ENCODE results near the gene TXNL4A.
"Not testable (repeated sequence)": the region's sequence is repeated elsewhere in the genome, so short reads cannot be mapped to it uniquely, and the experiment has no call there.

Gene TXNL4A

DNA sequence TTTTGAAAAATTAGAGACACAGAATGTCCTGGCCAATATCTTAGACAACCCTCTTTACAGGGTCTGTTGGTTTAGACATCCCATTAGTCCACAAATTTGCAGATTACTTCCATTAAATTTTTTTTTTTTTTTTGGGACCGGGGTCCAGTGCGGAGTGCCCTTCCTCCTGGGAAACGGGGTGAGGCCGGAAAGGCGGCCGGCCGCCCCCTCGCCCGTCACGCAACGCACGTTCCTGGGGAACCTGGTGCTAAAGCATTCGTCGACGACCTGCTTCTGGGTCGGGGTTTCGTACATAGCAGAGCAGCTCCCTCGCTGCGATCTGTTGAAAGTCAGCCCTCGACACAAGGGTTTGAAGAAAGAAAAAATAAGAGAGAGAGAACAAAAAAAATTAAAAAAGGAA lies 24.4 kb upstream of the TXNL4A start:
- H3K27me3 Mint-ChIP-seq: no peaks in the 10 kb centered on the region
- peaks cover 4% of the 10 kb centered on the region for H3K9me3 Mint-ChIP-seq
- no peak overlapping the region for H3K4me3 Mint-ChIP-seq
- no peak for DNase-seq (ENCODE audit: low spot score in 2 of 2)
- H3K36me3 Mint-ChIP-seq (ENCODE audit: insufficient read depth): no peaks in the 10 kb centered on the region
- no peaks in the 10 kb centered on the region for H3K4me1 Mint-ChIP-seq
- no peak overlapping the region for H3K27ac Mint-ChIP-seq (ENCODE audit: low read depth)
- no peak for ATAC-seq (replicated peaks; ENCODE audit: extremely low read depth, poor library complexity, severe bottlenecking)

DNA sequence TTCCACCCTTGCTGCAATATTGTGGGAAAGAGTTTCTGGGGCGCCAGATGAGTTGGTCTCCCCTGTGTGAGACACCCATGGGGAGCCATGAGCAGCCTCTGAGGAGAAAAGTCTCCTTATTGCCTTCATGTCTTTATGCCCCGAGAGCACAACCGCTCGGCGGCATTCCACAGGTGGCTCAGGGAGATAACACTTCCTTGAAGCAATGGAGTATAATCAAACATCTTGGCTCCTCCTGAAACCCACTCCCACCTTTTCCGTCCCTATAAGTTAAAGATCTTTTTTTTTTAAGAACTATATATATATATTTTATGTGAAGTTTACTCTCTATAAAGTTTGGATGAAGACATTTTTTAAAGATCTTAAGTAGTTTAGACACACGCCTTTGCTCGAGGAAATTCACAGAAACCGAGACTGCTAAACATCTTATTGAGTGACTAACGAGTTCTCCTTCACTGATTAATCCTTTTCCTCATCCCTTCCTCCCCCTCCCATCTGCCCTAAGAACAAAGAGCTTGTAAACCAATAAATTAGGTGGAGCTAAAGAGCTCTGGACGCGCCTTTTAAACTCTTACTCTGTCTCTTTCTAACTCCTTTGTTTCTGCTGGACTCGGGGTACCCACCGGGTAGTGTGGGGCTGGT lies 23.3 kb upstream of the TXNL4A start:
- not testable (repeated sequence) for H3K9me3 Mint-ChIP-seq; H3K27ac Mint-ChIP-seq (ENCODE audit: low read depth); ATAC-seq (replicated peaks; ENCODE audit: extremely low read depth, poor library complexity, severe bottlenecking); H3K4me1 Mint-ChIP-seq; H3K4me3 Mint-ChIP-seq; DNase-seq (ENCODE audit: low spot score in 2 of 2); H3K27me3 Mint-ChIP-seq; H3K36me3 Mint-ChIP-seq (ENCODE audit: insufficient read depth)

DNA sequence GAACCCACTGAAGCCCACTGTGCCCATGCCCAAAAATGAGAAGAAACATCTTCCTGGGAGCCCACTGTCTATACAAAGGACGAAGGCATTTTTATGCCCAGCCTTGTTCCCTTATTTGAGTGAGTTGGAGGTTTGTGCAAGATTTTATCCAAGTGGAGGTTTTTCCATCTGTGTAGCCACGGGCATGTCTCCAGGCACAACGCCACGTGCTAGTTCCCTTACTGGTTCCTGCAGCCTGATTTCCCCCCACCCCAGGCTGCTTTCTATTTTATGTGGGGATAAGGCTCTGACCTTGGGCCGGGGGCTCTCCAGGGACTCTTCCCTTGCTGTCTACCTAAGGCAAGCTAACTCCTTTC lies 22.2 kb upstream of the TXNL4A start:
- no peak overlapping the region for H3K4me3 Mint-ChIP-seq
- H3K36me3 Mint-ChIP-seq (ENCODE audit: insufficient read depth): no peaks in the 10 kb centered on the region
- no peaks in the 10 kb centered on the region for H3K4me1 Mint-ChIP-seq
- ATAC-seq (replicated peaks; ENCODE audit: extremely low read depth, poor library complexity, severe bottlenecking) (no peak), DNase-seq (ENCODE audit: low spot score in 2 of 2) (no peak)
- no peaks in the 10 kb centered on the region for H3K27me3 Mint-ChIP-seq
- H3K9me3 Mint-ChIP-seq: peaks cover 4% of the 10 kb centered on the region
- H3K27ac Mint-ChIP-seq (ENCODE audit: low read depth): no peak overlapping the region

DNA sequence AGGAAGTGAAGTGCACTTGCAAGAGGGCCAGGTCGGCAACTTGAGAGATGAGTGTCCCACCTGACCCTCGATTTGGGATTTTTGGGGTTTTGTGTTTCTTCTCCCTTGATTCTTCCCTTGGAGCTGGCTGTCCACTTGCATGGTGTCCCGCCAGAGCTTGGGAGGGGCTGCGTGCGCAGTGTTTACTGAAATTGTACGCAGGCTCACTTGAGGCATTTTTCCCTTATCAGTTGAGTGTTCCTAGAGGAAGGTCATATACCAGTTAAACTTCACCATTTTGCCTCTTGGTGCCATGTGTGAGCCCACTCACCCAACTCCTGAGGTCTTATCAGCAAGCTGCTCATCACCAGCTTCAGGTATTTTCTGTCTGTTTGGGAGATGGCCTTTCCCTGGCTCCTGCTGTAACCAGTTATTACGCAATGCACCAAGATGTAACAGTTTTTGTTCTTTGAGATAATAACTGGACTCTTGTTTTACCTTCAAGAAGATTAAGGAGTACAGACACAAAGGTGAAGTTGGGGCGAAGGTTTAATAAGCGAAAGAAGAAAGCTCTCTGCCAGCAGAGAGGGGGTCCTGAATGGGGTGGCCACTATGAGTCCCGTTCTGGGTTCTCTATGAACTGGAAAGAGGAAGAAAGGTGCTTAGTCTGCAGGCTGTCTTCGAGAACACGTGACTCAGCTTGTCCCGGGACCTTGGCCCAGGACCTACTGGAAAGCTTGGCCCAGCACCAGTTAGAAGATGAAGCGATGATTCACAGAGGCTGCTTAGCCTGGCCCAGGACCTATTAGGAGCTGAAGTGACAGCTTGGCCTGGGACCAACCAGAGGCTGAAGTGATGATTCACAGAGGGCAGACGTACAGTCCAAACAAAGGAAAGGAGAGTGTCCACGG lies 21.5 kb upstream of the TXNL4A start:
- ATAC-seq (replicated peaks; ENCODE audit: extremely low read depth, poor library complexity, severe bottlenecking) (no peak), DNase-seq (ENCODE audit: low spot score in 2 of 2) (no peak)
- Mint-ChIP-seq H3K27ac (ENCODE audit: low read depth) (no peak overlapping the region), H3K4me1 (no peaks in the 10 kb centered on the region), H3K27me3 (no peaks in the 10 kb centered on the region), H3K36me3 (ENCODE audit: insufficient read depth) (no peaks in the 10 kb centered on the region), H3K9me3 (peaks cover 4% of the 10 kb centered on the region), H3K4me3 (no peak overlapping the region)

DNA sequence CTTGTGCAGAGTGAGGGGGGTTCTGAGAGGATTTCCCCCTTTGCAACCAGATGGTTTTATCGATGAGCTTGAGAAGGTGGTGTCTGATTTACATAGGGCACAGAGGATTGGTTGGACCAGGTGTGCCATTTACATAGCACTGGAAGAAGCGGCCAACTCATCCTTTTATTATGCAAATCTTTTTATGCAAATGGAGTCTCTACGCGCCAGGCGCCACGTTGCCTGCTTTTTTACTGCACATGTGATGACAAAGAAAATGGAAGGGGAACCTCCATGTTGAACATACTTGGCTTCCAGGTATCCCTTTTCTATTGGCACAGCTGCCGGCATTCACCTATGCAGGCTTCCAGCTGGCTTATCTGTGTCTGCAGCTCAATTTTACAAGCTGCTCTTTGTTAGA lies 18.4 kb upstream of the TXNL4A start:
- Mint-ChIP-seq H3K36me3 (ENCODE audit: insufficient read depth) (no peaks in the 10 kb centered on the region), H3K27me3 (no peaks in the 10 kb centered on the region), H3K4me1 (no peaks in the 10 kb centered on the region), H3K4me3 (no peak overlapping the region), H3K27ac (ENCODE audit: low read depth) (no peak overlapping the region), H3K9me3 (peaks cover under 1% of the 10 kb centered on the region)
- DNase-seq (ENCODE audit: low spot score in 2 of 2): no peak
- no peak for ATAC-seq (replicated peaks; ENCODE audit: extremely low read depth, poor library complexity, severe bottlenecking)

DNA sequence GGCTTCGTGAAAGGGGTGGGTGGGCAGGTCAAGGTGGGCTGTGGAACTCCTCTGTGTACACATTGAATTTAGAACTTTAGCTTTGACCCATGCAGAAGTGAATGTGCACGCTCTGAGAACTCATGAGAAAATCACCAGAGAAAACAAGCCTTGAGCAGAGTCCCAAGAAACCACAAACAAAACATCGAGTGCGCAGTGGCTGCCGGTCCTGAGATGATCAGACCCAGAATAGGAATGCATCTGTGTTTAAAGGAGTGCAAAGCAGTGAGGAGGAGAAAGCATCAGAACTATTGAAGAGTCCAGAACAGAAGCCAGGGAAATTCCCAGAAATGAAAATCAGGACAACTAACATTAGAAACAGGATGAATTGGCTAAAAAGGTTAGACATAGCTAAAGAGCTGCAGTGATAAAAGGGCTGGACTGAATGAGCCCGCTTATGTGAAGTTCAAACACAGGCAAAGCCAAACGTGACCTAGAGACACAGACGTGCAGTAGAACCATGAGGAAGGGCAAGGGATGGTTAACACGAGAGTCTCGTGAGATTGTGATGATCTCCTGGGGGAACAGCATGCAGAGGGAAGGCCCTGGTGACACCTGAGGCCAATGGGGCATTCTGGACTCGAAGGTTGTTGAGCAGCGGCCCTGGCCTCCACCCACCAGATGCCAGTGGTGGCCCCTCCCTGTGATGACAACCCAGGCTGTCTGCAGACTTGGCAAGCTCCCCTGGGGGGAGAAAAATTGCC lies 16.4 kb upstream of the TXNL4A start:
- Mint-ChIP-seq H3K27me3 (no peaks in the 10 kb centered on the region), H3K4me3 (no peak overlapping the region), H3K4me1 (no peaks in the 10 kb centered on the region), H3K27ac (ENCODE audit: low read depth) (no peak overlapping the region), H3K9me3 (peaks cover 7% of the 10 kb centered on the region), H3K36me3 (ENCODE audit: insufficient read depth) (no peaks in the 10 kb centered on the region)
- no peak for DNase-seq (ENCODE audit: low spot score in 2 of 2)
- ATAC-seq (replicated peaks; ENCODE audit: extremely low read depth, poor library complexity, severe bottlenecking): no peak

DNA sequence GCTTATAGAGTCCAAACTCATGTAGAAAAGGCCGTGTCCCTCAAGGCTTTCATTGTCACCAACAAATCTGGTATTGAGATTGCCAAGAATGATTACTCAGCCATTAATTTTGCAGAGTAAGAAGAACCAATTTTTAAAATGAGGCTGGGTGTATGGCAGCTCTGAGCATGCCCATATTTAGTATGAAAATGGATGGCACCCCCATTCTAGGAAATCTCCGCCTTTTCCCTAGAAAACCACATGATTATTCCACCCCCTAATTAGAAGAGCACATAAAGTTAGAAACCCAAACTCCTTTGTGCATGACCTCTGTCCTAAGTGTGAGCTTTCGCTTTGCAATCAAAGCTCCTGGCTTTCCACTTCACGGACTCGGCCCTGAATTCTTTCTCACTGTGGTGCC lies 14.1 kb upstream of the TXNL4A start:
- Mint-ChIP-seq H3K4me3 (no peak overlapping the region), H3K4me1 (no peaks in the 10 kb centered on the region), H3K27ac (ENCODE audit: low read depth) (no peak overlapping the region), H3K9me3 (peaks cover 8% of the 10 kb centered on the region), H3K27me3 (no peaks in the 10 kb centered on the region), H3K36me3 (ENCODE audit: insufficient read depth) (no peaks in the 10 kb centered on the region)
- DNase-seq (ENCODE audit: low spot score in 2 of 2) (no peak), ATAC-seq (replicated peaks; ENCODE audit: extremely low read depth, poor library complexity, severe bottlenecking) (no peak)

DNA sequence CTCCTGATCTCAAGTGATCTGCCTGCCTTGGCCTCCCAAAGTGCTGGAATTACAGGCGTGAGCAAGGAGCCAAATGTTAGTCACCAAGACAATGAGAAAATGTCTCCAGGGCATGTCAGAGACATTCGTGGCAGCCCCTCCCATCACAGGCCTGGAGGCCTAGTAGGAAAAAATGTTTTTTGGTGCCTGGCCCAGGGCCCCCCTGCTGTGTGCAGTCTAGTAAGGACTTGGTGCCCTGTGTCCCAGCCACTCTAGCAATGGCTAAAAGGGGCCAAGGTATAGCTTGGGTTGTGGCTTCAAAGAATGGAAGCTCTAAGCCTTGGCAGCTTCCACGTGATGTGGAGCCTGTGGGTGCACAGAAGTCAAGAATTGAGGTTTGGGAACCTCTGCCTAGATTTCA lies 12.5 kb upstream of the TXNL4A start:
- Mint-ChIP-seq H3K36me3 (ENCODE audit: insufficient read depth) (no peaks in the 10 kb centered on the region), H3K9me3 (peaks cover 8% of the 10 kb centered on the region), H3K27me3 (no peaks in the 10 kb centered on the region), H3K4me1 (no peaks in the 10 kb centered on the region), H3K27ac (ENCODE audit: low read depth) (no peak overlapping the region), H3K4me3 (no peak overlapping the region)
- ATAC-seq (replicated peaks; ENCODE audit: extremely low read depth, poor library complexity, severe bottlenecking): no peak
- no peak for DNase-seq (ENCODE audit: low spot score in 2 of 2)

DNA sequence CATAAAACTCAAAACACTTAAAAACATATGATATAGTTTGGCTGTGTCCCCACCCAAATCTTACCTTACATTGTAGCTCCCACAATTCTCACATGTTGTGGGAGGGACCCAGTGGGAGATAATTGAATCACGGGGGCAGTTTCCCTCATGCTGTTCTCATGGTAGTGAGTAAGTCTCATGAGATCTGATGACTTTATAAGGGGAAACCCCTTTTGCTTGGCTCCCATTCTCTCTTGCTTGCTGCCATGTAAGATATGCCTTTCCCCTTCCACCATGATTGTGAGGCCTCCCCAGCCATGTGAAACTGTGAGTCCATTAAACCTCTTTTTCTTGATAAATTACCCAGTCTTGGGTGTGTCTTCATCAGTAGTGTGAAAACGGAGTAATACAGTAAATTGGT lies 11.3 kb upstream of the TXNL4A start:
- H3K36me3 Mint-ChIP-seq (ENCODE audit: insufficient read depth); H3K27me3 Mint-ChIP-seq; H3K4me1 Mint-ChIP-seq; H3K4me3 Mint-ChIP-seq; H3K27ac Mint-ChIP-seq (ENCODE audit: low read depth); H3K9me3 Mint-ChIP-seq; DNase-seq (ENCODE audit: low spot score in 2 of 2); ATAC-seq (replicated peaks; ENCODE audit: extremely low read depth, poor library complexity, severe bottlenecking): not testable (repeated sequence)

DNA sequence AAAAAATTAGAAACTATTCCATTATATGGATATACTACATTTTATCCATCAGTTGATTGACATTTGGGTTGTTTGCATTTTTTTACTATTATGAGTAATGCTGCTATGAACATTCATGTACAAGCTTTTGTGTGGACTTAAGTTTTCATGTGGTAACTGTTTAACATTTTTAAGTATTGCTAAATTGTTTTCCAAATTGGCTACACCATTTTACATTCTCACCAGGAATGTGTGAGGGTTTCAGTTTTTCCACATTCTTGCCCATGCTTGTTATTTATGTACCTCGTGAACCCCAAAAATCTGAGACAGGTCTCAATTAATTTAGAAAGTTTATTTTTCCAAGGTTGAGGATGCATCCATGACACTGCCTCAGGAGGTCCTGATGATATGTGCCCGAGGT lies 3.1 kb upstream of the TXNL4A start:
- no peak overlapping the region for H3K27ac Mint-ChIP-seq (ENCODE audit: low read depth)

DNA sequence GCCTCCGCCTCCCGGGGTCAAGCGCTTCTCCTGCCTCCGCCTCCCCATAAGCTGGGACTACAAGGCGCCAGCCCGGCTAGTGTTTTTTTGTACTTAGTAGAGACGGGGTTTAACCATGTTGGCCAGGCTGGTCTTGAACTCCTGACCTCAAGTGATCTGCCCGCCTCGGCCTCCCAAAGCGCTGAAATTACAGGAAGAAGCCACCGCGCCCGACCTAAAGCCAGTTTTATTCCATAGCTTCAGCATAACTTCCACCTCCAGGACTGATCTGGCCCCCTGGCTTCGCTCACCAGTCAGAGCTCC lies 783 bp upstream of the TXNL4A start:
- ATAC-seq (replicated peaks; ENCODE audit: extremely low read depth, poor library complexity, severe bottlenecking): no peak
- Mint-ChIP-seq H3K27ac (ENCODE audit: low read depth) (peak overlapping the region; percentile 92), H3K27me3 (peaks cover 11% of the 10 kb centered on the region), H3K9me3 (no peaks in the 10 kb centered on the region), H3K36me3 (ENCODE audit: insufficient read depth) (peaks cover 19% of the 10 kb centered on the region), H3K4me1 (peaks cover 38% of the 10 kb centered on the region), H3K4me3 (peak overlapping the region; percentile 86)
- DNase-seq (ENCODE audit: low spot score in 2 of 2): no peak

More for the DNA sequence above, 3.1 kb upstream of the TXNL4A start:
- Mint-ChIP-seq H3K36me3 (ENCODE audit: insufficient read depth) (peaks cover 9% of the 10 kb centered on the region), H3K27me3 (peaks cover 20% of the 10 kb centered on the region), H3K4me1 (peaks cover 22% of the 10 kb centered on the region), H3K9me3 (no peaks in the 10 kb centered on the region), H3K4me3 (no peak overlapping the region)
- ATAC-seq (replicated peaks; ENCODE audit: extremely low read depth, poor library complexity, severe bottlenecking) (no peak), DNase-seq (ENCODE audit: low spot score in 2 of 2) (no peak)

DNA sequence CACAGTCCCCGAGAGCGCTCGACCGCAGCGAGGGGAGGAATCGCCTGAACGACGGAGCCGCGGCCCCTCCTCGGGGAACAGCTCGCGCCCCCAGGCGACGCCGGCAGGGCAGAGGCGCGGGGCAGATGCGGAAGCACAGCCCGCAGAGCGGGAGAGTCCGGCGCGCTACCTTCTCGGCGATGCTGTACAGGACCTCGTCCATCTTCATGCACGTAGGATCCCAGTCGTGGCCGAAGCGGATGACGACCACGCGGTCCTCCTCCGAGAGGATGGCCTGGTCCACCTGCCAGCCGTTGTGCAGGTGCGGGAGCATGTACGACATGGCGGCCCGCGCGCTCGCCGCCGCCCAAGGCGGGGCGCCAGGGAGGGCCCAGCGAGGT lies 302 bp downstream of the TXNL4A start:
- peaks cover 2% of the 10 kb centered on the region for H3K27me3 Mint-ChIP-seq
- H3K9me3 Mint-ChIP-seq: no peaks in the 10 kb centered on the region
- peak overlapping the region; percentile 86 for H3K4me3 Mint-ChIP-seq
- H3K36me3 Mint-ChIP-seq (ENCODE audit: insufficient read depth): peaks cover 25% of the 10 kb centered on the region
- H3K4me1 Mint-ChIP-seq: peaks cover 49% of the 10 kb centered on the region
- DNase-seq (ENCODE audit: low spot score in 2 of 2): peak; percentile 44 to 48
- peak overlapping the region; percentile 92 for H3K27ac Mint-ChIP-seq (ENCODE audit: low read depth)
- peak; percentile 67 for ATAC-seq (replicated peaks; ENCODE audit: extremely low read depth, poor library complexity, severe bottlenecking)

DNA sequence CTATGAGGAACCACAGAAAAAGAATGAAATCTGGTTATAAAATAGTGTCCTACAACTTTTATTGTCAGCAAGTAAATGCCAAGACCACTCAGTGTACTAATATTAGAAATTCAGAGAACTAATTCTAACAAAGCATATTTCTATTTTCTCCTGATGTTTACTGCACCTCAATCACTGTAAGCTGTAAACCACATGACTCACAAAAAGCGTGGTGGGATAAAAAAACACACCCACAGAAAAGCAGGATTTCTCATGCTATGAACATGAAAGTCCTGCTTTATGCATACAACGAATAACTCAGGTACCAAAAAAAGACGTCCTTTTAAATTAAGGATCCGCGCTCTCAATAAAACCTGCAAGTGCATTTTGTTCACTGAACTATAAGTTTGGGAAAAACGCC lies 797 bp downstream of the TXNL4A start:
- peak overlapping the region; percentile 86 for H3K4me3 Mint-ChIP-seq
- ATAC-seq (replicated peaks; ENCODE audit: extremely low read depth, poor library complexity, severe bottlenecking) (no peak), DNase-seq (ENCODE audit: low spot score in 2 of 2) (no peak)
- H3K9me3 Mint-ChIP-seq: no peaks in the 10 kb centered on the region
- H3K36me3 Mint-ChIP-seq (ENCODE audit: insufficient read depth): peaks cover 25% of the 10 kb centered on the region
- H3K27me3 Mint-ChIP-seq: no peaks in the 10 kb centered on the region
- peaks cover 52% of the 10 kb centered on the region for H3K4me1 Mint-ChIP-seq
- H3K27ac Mint-ChIP-seq (ENCODE audit: low read depth): peak overlapping the region; percentile 92
